Testis (tissue), 2 donors: ENCODE results near the gene TTC8.

Source experiments
- POLR2A ChIP-seq: fragments of 450-650 bp; IDR thresholded peaks from one replicate; pipeline ENCODE4 v1.6.1; 2017; ENCODE audit warnings: antibody characterized with exemption, mild to moderate bottlenecking, moderate library complexity
- TF ChIP-seq, protein P1 (sequence below), 3 experiments: fragments of 450-650 bp in 2 of 3; fragments of 200-600 bp in 1 of 3; sonication (generic) in 1 of 3; IDR thresholded peaks; one replicate each; pipeline ENCODE4 v1.5.1; 2016 to 2019; ENCODE audit warnings: antibody characterized with exemption in 3 of 3, mild to moderate bottlenecking in 2 of 3, moderate library complexity in 1 of 3

DNA sequence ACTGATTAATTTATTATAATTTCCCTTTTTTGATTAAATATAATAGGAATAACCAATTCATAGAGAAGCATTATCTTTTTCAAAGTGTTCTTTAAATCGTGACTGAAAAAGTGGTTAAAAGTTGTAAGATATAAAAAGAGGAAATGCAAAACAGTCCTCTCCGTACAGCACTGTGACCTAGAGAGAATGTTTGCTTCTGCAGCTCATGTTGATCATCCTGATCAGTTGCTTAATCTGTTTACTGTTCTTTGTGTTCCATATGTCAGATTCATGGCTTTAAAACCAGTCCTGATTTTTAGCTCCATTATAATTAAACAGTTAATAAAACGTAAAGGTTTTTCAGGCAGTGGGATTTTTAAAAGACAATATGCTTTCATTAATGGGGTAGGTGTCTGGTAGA lies 4.7 kb downstream of the TTC8 start:
- no peak for TF ChIP-seq POLR2A
- TF ChIP-seq, protein P1, sequence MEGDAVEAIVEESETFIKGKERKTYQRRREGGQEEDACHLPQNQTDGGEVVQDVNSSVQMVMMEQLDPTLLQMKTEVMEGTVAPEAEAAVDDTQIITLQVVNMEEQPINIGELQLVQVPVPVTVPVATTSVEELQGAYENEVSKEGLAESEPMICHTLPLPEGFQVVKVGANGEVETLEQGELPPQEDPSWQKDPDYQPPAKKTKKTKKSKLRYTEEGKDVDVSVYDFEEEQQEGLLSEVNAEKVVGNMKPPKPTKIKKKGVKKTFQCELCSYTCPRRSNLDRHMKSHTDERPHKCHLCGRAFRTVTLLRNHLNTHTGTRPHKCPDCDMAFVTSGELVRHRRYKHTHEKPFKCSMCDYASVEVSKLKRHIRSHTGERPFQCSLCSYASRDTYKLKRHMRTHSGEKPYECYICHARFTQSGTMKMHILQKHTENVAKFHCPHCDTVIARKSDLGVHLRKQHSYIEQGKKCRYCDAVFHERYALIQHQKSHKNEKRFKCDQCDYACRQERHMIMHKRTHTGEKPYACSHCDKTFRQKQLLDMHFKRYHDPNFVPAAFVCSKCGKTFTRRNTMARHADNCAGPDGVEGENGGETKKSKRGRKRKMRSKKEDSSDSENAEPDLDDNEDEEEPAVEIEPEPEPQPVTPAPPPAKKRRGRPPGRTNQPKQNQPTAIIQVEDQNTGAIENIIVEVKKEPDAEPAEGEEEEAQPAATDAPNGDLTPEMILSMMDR (IDR thresholded peaks at IDR 0.05): no peak
